ENCODE results near the gene POU5F2. TPM values are rescaled to one million over a fixed set of nuclear protein-coding genes. Genes with fewer than 3 reads are reported as not detected.

The POU5F2 gene
- total RNA-seq, 1 experiment from 2014 or later, result 1.1 TPM

- Histone ChIP-seq H2AFZ (no peak overlapping the region), H3K9me2 (ENCODE audit: insufficient read depth) (no peaks in the 10 kb centered on the region; the same call in 1 of the 2 replicates), H3K79me2 (ENCODE audit: low read depth) (no peaks in the 10 kb centered on the region), H3K36me3 (ENCODE audit: low read depth) (no peaks in the 10 kb centered on the region), H3K9me3 (ENCODE audit: insufficient read depth, low read depth) (no peaks in the 10 kb centered on the region), H3K4me2 (no peak overlapping the region), H4K20me1 (ENCODE audit: insufficient read depth) (no peaks in the 10 kb centered on the region), H3K4me1 (replicated peaks; ENCODE audit: insufficient read depth) (no peaks in the 10 kb centered on the region), H3K4me3 (no peak overlapping the region), H3K27me3 (ENCODE audit: insufficient read depth, low read depth) (no peaks in the 10 kb centered on the region), H3K27ac (no peak overlapping the region), H3F3A (ENCODE audit: insufficient read depth, low read depth) (no peaks in the 10 kb centered on the region)
- no peak for DNase-seq
- ChIA-PET POLR2A (ENCODE audit: unreplicated experiment) (no interaction called here), CTCF (no interaction called here)
- intact Hi-C loops (cut with micrococcal nuclease; ENCODE audit: unreplicated experiment), result no loop called here
- BruUV-seq (replicated peaks), result no TSS peak
- TF ChIP-seq CTCF (conservative IDR thresholded peaks at IDR 0.05) (no peak), EZH2 (IDR thresholded peaks at IDR 0.05; ENCODE audit: low read depth) (no peak)
These were observed 7.5 kb upstream of the POU5F2 start for GRCh38 chr5:93748875-93749397.

- Histone ChIP-seq H3K27me3 (ENCODE audit: insufficient read depth, low read depth) (no peaks in the 10 kb centered on the region), H3K4me1 (replicated peaks; ENCODE audit: insufficient read depth) (no peaks in the 10 kb centered on the region), H2AFZ (no peak overlapping the region), H3K27ac (no peak overlapping the region), H3K9me3 (ENCODE audit: insufficient read depth, low read depth) (no peaks in the 10 kb centered on the region), H3K9me2 (ENCODE audit: insufficient read depth) (no peaks in the 10 kb centered on the region; the same call in 1 of the 2 replicates), H3K4me3 (no peak overlapping the region), H3K4me2 (no peak overlapping the region), H3K79me2 (ENCODE audit: low read depth) (no peaks in the 10 kb centered on the region), H3K36me3 (ENCODE audit: low read depth) (no peaks in the 10 kb centered on the region), H4K20me1 (ENCODE audit: insufficient read depth) (no peaks in the 10 kb centered on the region), H3F3A (ENCODE audit: insufficient read depth, low read depth) (no peaks in the 10 kb centered on the region)
- ChIA-PET POLR2A (ENCODE audit: unreplicated experiment) (no interaction called here), CTCF (no interaction called here)
- intact Hi-C loops (cut with micrococcal nuclease; ENCODE audit: unreplicated experiment), result no loop called here
- TF ChIP-seq CTCF (conservative IDR thresholded peaks at IDR 0.05) (no peak), EZH2 (IDR thresholded peaks at IDR 0.05; ENCODE audit: low read depth) (no peak)
- no peak for DNase-seq
- no TSS peak for BruUV-seq (replicated peaks)
These were observed 5.1 kb upstream of the POU5F2 start for GRCh38 chr5:93746406-93747056.

GRCh38 chr5:93736284-93736683, 5.1 kb downstream of the POU5F2 start:
- Histone ChIP-seq H3K4me1 (replicated peaks; ENCODE audit: insufficient read depth) (no peaks in the 10 kb centered on the region), H4K20me1 (ENCODE audit: insufficient read depth) (no peaks in the 10 kb centered on the region), H3F3A (ENCODE audit: insufficient read depth, low read depth) (no peaks in the 10 kb centered on the region), H3K9me3 (ENCODE audit: insufficient read depth, low read depth) (peaks cover 7% of the 10 kb centered on the region; the same call in 1 of the 2 replicates), H3K4me2 (no peak overlapping the region), H3K79me2 (ENCODE audit: low read depth) (no peaks in the 10 kb centered on the region), H3K9me2 (ENCODE audit: insufficient read depth) (0 out of 2 replicates have a peak, but pooled peaks cover 5% of the 10 kb centered on the region), H3K27ac (no peak overlapping the region), H2AFZ (no peak overlapping the region), H3K27me3 (ENCODE audit: insufficient read depth, low read depth) (no peaks in the 10 kb centered on the region), H3K36me3 (ENCODE audit: low read depth) (no peaks in the 10 kb centered on the region), H3K4me3 (no peak overlapping the region)
- intact Hi-C loops (cut with micrococcal nuclease; ENCODE audit: unreplicated experiment), result no loop called here
- no peak for DNase-seq
- TF ChIP-seq CTCF (conservative IDR thresholded peaks at IDR 0.05), result no peak
- ChIA-PET POLR2A (ENCODE audit: unreplicated experiment) (no interaction called here), CTCF (interaction anchor here (0.6 kb wide), 1 partner anchor 987 kb away, joined by 3 read pairs; no protein-coding TSS in a partner anchor)
- BruUV-seq (replicated peaks), result no TSS peak

All from PC-9 (cell line).